ENCODE results near the gene CASZ1.

CASZ1 gene

DNA sequence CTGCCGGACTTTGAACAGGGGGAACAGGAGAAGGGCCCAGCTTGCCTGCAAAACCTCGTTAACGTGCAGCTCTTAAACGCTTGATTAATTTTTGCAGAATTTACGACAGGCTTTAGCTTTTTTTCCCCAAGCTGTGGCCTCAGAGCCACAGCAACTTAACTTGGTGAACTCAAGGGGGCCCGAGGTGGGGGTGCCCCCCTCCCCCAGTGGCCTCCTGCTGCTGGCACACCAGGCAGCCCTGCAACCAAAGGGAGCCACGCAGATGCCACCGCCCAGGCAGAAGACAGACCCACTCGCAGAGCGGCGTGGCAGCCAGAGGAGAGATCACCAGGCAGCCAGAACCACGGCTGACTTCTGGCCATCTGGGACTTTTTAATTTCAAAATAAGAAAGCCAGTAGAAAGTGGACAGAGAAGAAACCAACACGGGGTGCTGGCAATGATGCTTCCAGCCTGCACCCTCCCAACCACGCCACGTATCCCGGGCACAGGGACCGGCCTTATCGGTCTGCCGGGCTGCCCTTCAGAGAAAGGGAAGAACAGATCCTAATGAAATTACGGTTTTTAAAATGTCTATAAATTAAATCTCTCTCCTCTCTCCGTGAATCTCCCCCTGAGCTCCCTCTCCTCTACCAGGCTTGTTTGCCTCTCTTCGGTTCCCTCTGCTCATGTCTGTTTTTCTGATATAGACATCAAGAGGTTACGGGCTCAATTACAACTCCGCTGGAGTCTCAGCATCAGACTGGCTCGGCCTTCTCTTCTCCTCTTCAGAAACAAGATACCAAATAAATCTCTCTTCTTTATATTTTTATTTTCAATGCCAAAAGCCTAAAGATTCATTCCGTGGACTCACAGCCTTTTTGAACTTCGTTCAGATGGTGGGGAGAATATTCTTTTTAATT is 6.4 kb downstream of the CASZ1 start:
- peaks cover 50% of the 10 kb centered on the region for H3K27me3 ChIP-seq (ENCODE audit: insufficient read depth, low read length)
- no peak overlapping the region for H3K4me3 ChIP-seq (ENCODE audit: low read length)
- H3K36me3 ChIP-seq (ENCODE audit: insufficient read depth, low read depth, low read length), result no peaks in the 10 kb centered on the region
- H3K27ac ChIP-seq (ENCODE audit: low read length), result no peak overlapping the region
- H3K9me3 ChIP-seq (ENCODE audit: insufficient read depth, low read depth, low read length), result no peaks in the 10 kb centered on the region
- no peak overlapping the region for H3K9ac ChIP-seq (ENCODE audit: low read depth, low read length)
- peaks cover 18% of the 10 kb centered on the region for H3K4me1 ChIP-seq (ENCODE audit: insufficient read depth, low read length)

DNA sequence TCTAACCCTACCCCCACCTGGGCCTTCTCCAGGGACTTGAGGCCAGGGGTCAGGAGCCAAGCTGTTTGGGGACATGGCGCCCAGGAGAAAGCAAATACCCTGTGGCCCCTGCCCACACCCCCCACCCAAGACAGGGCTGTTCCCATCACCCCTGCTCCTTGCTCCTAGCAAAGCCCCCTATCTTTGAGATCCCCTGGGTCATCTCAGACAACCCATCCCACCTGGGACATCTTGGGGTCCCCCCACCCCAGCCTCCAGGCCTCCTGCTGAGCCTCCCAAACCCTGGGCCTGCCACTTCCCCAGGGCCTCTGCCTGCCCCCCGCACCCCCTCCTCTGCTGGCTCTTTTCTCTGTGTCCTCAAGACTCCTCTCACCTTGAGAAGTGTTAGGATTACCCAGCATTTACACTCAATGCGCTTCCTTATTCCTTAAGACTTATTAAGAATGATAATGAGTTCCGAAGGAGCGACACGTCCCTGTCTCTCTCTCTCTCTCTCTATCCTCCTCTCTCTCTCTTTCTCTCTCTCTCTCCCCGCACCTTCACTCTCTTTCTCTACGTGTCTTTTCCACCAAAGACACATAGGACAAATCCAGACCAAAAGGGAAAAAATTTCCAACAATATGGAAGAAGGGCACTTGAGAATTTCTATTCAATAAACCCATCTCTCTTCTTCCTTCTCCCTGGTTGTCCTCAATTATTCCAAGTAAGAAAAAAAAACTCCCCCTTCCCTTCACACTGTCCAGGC is 7.2 kb downstream of the CASZ1 start:
- Histone ChIP-seq H3K9ac (ENCODE audit: low read depth, low read length) (no peak overlapping the region), H3K9me3 (ENCODE audit: insufficient read depth, low read depth, low read length) (no peaks in the 10 kb centered on the region), H3K4me3 (ENCODE audit: low read length) (no peak overlapping the region), H3K27ac (ENCODE audit: low read length) (no peak overlapping the region), H3K4me1 (ENCODE audit: insufficient read depth, low read length) (peaks cover 18% of the 10 kb centered on the region), H3K36me3 (ENCODE audit: insufficient read depth, low read depth, low read length) (no peaks in the 10 kb centered on the region), H3K27me3 (ENCODE audit: insufficient read depth, low read length) (peaks cover 41% of the 10 kb centered on the region)

DNA sequence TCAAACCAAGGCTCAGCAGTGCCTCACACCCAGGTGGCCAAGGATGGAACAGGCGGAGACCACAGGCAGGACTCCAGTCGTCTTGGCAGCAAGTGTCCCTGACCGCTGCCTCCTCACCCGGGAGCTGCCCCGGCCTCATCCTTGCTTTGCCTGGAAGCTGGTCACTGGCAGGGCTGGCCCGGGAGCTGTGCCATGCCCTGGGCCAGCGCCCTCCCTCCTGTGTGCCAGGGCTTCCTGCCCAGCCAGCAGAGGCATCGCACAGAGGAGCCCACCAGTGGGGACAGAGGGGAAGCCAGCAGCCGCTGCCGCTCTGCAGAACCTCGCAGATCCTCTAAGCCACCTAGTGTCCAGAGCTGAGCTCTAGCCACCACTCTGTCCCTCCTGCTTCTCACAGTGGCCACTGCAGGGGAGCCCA is 7.8 kb downstream of the CASZ1 start:
- H3K27ac ChIP-seq (ENCODE audit: low read length), result no peak overlapping the region
- H3K9me3 ChIP-seq (ENCODE audit: insufficient read depth, low read depth, low read length), result no peaks in the 10 kb centered on the region
- H3K4me1 ChIP-seq (ENCODE audit: insufficient read depth, low read length), result peaks cover 18% of the 10 kb centered on the region
- no peak overlapping the region for H3K9ac ChIP-seq (ENCODE audit: low read depth, low read length)
- no peak overlapping the region for H3K4me3 ChIP-seq (ENCODE audit: low read length)
- H3K27me3 ChIP-seq (ENCODE audit: insufficient read depth, low read length), result peaks cover 35% of the 10 kb centered on the region
- no peaks in the 10 kb centered on the region for H3K36me3 ChIP-seq (ENCODE audit: insufficient read depth, low read depth, low read length)

DNA sequence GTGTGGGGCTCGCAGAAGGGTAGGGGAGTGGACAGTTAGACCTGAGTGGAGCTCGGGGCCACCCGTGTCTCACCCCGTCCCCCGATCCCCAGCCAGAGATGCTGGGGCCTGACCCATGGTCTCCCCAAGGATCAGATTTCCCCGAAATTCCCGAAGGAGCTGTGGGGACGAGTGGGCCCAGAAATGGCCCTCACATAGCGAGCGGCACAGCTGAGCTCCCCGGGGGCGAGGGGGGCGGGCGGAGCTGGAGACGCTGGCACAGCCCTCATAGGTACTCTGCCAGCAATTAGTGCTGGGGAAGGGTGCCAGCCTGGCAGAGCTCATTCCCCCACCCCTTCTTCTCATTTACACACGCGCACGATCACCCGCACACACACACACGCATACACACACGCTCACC is 9.2 kb downstream of the CASZ1 start:
- H3K4me1 ChIP-seq (ENCODE audit: insufficient read depth, low read length), result peaks cover 11% of the 10 kb centered on the region
- H3K27me3 ChIP-seq (ENCODE audit: insufficient read depth, low read length), result peaks cover 22% of the 10 kb centered on the region
- no peak overlapping the region for H3K4me3 ChIP-seq (ENCODE audit: low read length)
- H3K9me3 ChIP-seq (ENCODE audit: insufficient read depth, low read depth, low read length), result no peaks in the 10 kb centered on the region
- H3K27ac ChIP-seq (ENCODE audit: low read length), result no peak overlapping the region
- H3K36me3 ChIP-seq (ENCODE audit: insufficient read depth, low read depth, low read length), result no peaks in the 10 kb centered on the region
- H3K9ac ChIP-seq (ENCODE audit: low read depth, low read length), result no peak overlapping the region

DNA sequence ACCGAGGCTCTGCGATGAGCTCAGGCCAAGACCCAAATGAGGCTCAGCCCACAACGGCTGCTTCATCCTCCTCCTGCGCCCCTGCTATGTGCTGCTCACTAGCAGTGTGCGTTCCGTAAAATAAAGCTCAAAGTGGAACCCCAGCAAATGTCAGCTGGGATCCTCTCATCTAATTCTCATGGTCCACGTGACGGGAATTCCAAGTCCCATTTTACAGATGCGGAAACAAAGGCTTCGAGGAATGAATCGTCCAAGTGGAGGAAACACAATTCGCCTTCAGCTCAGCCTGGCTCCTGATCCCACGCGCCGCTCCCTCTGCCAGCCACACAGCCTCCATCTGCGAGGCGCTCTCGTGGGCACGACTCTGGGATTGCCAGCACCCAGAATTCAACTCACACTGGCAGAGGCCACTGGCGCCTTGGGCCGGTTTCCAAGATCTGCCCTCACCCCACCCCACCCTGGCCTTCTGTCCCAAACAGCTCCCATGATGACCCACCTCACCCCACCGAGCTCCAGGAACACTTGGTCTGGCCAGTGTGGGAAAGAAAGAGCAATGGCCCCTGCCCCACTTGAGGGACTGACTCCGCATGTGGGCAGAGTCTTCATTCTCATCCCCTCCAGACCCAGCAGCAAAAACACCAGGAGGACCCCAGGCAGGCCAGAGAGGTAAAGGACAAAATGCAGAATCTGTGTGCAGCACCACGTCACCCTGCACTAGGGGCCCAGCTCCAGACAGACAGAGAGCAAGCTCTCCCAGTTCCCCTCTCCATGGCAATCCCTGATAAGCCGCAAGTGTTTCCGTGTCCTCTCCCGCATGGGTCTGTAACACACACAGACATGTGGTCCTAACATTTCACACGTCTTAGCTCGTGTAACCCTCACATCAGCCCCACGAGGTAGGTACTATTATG is 10.5 kb downstream of the CASZ1 start:
- H3K27me3 ChIP-seq (ENCODE audit: insufficient read depth, low read length), result peaks cover 11% of the 10 kb centered on the region
- H3K9me3 ChIP-seq (ENCODE audit: insufficient read depth, low read depth, low read length), result no peaks in the 10 kb centered on the region
- no peaks in the 10 kb centered on the region for H3K36me3 ChIP-seq (ENCODE audit: insufficient read depth, low read depth, low read length)
- peaks cover under 1% of the 10 kb centered on the region; the same call in 1 of the 2 replicates for H3K4me1 ChIP-seq (ENCODE audit: insufficient read depth, low read length)
- no peak overlapping the region for H3K4me3 ChIP-seq (ENCODE audit: low read length)
- no peak overlapping the region for H3K9ac ChIP-seq (ENCODE audit: low read depth, low read length)
- H3K27ac ChIP-seq (ENCODE audit: low read length), result no peak overlapping the region

DNA sequence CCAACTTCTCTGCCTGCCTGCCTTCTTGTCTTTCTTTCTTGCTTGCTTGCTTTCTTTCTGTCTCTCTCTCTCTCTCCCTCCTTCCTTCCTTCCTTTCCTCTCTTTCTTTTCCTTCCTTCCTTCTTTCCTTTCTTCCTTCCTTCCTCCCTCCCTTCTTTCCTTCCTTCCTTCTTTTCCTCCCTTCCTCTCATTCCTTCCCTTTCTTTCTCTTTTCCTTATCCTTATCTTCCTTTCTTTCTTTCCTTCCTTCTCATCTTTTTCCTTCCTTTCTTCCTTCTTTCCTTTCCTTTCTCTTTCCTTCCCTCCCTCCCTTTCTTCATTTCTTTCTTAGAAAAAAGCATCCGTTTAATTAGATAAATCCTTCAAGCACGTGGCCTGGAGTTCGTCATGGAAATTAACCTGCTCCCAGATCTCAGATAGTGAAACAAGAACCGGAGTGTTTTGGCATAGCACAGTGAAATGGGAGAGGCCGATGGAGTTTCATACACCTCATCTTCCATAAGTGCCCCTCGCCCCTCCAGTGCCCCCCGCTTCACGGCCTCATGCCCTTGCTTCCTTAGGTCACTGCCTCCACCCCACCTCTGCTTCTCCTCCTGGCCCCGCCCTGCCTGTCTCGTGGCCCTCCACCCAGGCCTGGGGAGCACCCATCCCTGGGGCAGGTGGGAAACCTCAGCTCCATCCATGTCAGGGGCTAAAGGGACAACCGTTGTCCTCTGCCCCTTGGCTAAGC is 11.3 kb downstream of the CASZ1 start:
- no peak overlapping the region for H3K9ac ChIP-seq (ENCODE audit: low read depth, low read length)
- H3K9me3 ChIP-seq (ENCODE audit: insufficient read depth, low read depth, low read length), result no peaks in the 10 kb centered on the region
- H3K4me1 ChIP-seq (ENCODE audit: insufficient read depth, low read length), result no peaks in the 10 kb centered on the region
- H3K27ac ChIP-seq (ENCODE audit: low read length), result no peak overlapping the region
- H3K27me3 ChIP-seq (ENCODE audit: insufficient read depth, low read length), result peaks cover 3% of the 10 kb centered on the region
- no peak overlapping the region for H3K4me3 ChIP-seq (ENCODE audit: low read length)
- H3K36me3 ChIP-seq (ENCODE audit: insufficient read depth, low read depth, low read length), result no peaks in the 10 kb centered on the region

DNA sequence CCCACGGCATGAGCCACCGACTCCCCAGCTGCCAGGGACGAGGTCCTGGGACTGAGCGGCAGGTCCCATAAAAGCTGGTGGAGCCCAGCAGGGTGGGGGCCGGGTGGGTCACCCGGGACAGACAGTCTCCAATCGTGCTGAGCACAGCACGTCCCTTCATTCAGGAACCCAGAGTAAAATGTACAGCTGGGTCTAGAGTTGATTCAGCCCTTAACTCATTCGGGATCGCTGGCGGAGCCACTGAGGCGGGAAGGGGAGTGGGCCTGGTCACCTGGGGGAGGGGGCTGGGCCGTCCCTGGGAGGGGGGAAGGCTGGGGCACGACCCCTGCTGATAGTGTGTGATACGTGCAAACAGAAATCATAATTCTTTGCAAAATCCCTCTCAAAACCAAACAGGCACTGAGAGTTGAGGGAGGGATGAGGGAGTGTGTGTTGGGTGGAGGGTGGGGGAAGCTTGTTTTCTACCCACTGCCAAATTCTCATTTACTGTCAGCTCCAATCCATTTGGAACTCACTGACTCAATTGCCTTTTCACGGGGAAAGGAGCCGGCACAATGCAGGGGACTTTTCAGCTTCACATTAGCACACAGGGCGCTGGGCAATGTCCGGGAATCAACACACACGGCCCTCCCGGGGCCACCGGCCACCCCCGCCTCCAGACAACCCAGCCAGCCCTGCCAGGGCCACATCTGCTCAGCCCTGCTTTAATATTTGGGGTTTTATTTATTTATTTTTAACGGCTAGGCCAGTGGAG is 13.8 kb downstream of the CASZ1 start:
- no peak overlapping the region for H3K27ac ChIP-seq (ENCODE audit: low read length)
- H3K9me3 ChIP-seq (ENCODE audit: insufficient read depth, low read depth, low read length), result no peaks in the 10 kb centered on the region

DNA sequence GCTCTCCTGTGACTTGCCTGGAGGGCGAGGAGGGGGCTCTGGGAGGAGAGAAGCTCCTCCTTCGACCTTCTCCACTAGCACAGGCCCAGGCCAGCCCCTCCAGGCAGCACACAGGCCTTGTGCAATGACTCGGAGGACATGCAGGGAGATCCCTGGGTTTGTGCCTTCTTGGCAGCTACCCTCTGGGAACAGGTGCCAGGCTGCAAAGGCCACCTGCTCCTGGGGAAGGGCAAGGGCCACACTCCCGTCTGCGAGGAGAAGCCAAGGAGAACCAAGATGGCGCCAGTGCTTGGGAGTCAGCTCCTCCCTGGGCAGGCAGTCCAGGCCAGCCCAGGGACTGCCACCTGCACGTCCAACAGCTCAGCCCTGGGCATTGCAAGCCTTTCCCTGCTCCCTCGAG is 15.3 kb downstream of the CASZ1 start:
- no peaks in the 10 kb centered on the region for H3K4me1 ChIP-seq (ENCODE audit: insufficient read depth, low read length)
- H3K27me3 ChIP-seq (ENCODE audit: insufficient read depth, low read length), result no peaks in the 10 kb centered on the region
- no peak overlapping the region for H3K9ac ChIP-seq (ENCODE audit: low read depth, low read length)
- H3K4me3 ChIP-seq (ENCODE audit: low read length), result no peak overlapping the region
- no peak overlapping the region for H3K27ac ChIP-seq (ENCODE audit: low read length)
- no peaks in the 10 kb centered on the region for H3K9me3 ChIP-seq (ENCODE audit: insufficient read depth, low read depth, low read length)
- H3K36me3 ChIP-seq (ENCODE audit: insufficient read depth, low read depth, low read length), result no peaks in the 10 kb centered on the region

More for the DNA sequence above, 13.8 kb downstream of the CASZ1 start:
- H3K27me3 ChIP-seq (ENCODE audit: insufficient read depth, low read length), result no peaks in the 10 kb centered on the region
- no peak overlapping the region for H3K4me3 ChIP-seq (ENCODE audit: low read length)
- no peaks in the 10 kb centered on the region for H3K36me3 ChIP-seq (ENCODE audit: insufficient read depth, low read depth, low read length)
- no peak overlapping the region for H3K9ac ChIP-seq (ENCODE audit: low read depth, low read length)
- no peaks in the 10 kb centered on the region for H3K4me1 ChIP-seq (ENCODE audit: insufficient read depth, low read length)

DNA sequence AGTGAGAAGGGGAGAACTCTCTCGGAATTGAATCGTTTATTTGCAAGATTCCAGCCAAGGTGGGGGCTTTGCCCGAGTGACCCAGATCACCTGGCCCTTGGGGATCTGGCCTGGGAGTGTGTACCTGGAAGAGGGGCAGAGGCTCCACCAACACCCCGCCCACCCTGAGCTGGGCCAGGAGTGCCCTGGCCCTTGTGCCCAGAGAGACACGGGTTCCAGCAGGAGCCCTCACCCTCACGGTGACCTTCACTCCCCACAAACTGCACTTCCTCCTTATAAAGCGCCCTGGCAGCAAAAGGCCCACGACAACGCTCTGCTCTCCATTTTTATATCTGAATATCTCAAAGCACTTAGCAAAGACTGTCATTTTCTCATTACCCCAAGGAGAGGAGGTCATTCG is 16.6 kb downstream of the CASZ1 start:
- Histone ChIP-seq H3K27me3 (ENCODE audit: insufficient read depth, low read length) (no peaks in the 10 kb centered on the region), H3K27ac (ENCODE audit: low read length) (no peak overlapping the region), H3K4me3 (ENCODE audit: low read length) (no peak overlapping the region), H3K4me1 (ENCODE audit: insufficient read depth, low read length) (no peaks in the 10 kb centered on the region), H3K9me3 (ENCODE audit: insufficient read depth, low read depth, low read length) (no peaks in the 10 kb centered on the region), H3K9ac (ENCODE audit: low read depth, low read length) (no peak overlapping the region), H3K36me3 (ENCODE audit: insufficient read depth, low read depth, low read length) (no peaks in the 10 kb centered on the region)

DNA sequence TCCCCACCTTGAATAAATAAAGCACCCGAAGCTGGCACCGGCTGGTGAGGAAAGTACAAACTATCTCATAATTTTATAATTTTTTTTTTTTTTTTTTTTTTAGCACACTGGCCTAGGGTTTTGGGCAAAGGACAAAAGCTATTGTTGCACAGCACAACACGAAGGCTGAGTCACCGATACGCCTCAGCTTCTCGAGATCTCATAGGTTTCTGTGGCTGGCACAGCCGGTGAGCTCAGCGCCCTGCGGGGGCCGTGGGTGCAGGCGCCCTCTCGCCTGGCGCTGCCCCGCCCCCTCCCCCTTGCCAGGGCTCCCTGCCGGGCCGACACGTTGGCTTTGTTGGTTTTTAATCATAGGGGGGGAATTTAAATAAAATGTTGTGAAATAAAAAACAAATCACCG is 17.2 kb downstream of the CASZ1 start:
- H3K27me3 ChIP-seq (ENCODE audit: insufficient read depth, low read length), result no peaks in the 10 kb centered on the region
- no peaks in the 10 kb centered on the region for H3K36me3 ChIP-seq (ENCODE audit: insufficient read depth, low read depth, low read length)
- H3K27ac ChIP-seq (ENCODE audit: low read length), result no peak overlapping the region
- H3K9ac ChIP-seq (ENCODE audit: low read depth, low read length), result no peak overlapping the region
- no peaks in the 10 kb centered on the region for H3K9me3 ChIP-seq (ENCODE audit: insufficient read depth, low read depth, low read length)
- H3K4me3 ChIP-seq (ENCODE audit: low read length), result no peak overlapping the region
- no peaks in the 10 kb centered on the region for H3K4me1 ChIP-seq (ENCODE audit: insufficient read depth, low read length)

Data from iPS-20b (cell line).